Kidney (tissue), 14 donors: ENCODE measurements around the gene SPOCK1. TPM values are rescaled to one million over a fixed set of nuclear protein-coding genes. Genes with fewer than 3 reads are reported as not detected.

Experiments
- DNase-seq, 5 donors: peaks; one replicate each; pipeline ENCODE4 v3.0.0-alpha.2; 2013 to 2020
- FAIRE-seq: peaks from 2 replicates; lab custom pipeline; 2012; peaks lifted over from hg19 to GRCh38; lab: Jason Lieb, UNC
- H3K27ac ChIP-seq, 2 donors: one replicate each; pipeline ENCODE4 v1.7.0; 2013; ENCODE audit warnings: low read depth in 2 of 2, low read length in 2 of 2, inconsistent platforms in 1 of 2
- H3K27me3 ChIP-seq: one replicate; pipeline ENCODE4 v1.7.1; 2013; ENCODE audit warnings: low read length, inconsistent platforms; ENCODE audit not compliant: control insufficient read depth, insufficient read depth
- H3K36me3 ChIP-seq, 3 donors: one replicate each; pipeline versions ENCODE4 v1.7.0 to v1.7.1; 2013; ENCODE audit warnings: low read length in 3 of 3, control low read depth in 1 of 3, inconsistent platforms in 1 of 3; ENCODE audit not compliant: insufficient read depth in 3 of 3, control insufficient read depth in 2 of 3
- H3K4me1 ChIP-seq, 3 donors: one replicate each; pipeline versions ENCODE4 v1.7.0 to v1.7.1; 2013; ENCODE audit warnings: low read length in 3 of 3, inconsistent platforms in 1 of 3, low read depth in 1 of 3; ENCODE audit not compliant: control insufficient read depth in 2 of 3, insufficient read depth in 2 of 3
- H3K4me3 ChIP-seq, 3 donors: one replicate each; pipeline versions ENCODE4 v1.7.0 to v1.8.1; 2013; ENCODE audit warnings: low read length in 3 of 3, control low read depth in 1 of 3, inconsistent platforms in 1 of 3
- H3K9ac ChIP-seq, 3 donors: one replicate each; pipeline versions ENCODE4 v1.7.0 to v1.7.1; 2013; ENCODE audit warnings: low read length in 3 of 3, control low read depth in 1 of 3, inconsistent platforms in 1 of 3
- H3K9me3 ChIP-seq, 3 donors: one replicate each; pipeline versions ENCODE4 v1.7.0 to v1.7.1; 2013; ENCODE audit warnings: low read length in 3 of 3, control low read depth in 1 of 3, inconsistent platforms in 1 of 3; ENCODE audit not compliant: control insufficient read depth in 2 of 3, insufficient read depth in 1 of 3
- CTCF ChIP-seq: IDR thresholded peaks from 3 replicates; pipeline ENCODE4 v1.5.1; 2012; ENCODE audit warnings: mild to moderate bottlenecking, moderate library complexity, borderline replicate concordance; ENCODE audit not compliant: insufficient read depth; ENCODE audit errors: extremely low read depth
- intact Hi-C: fragments of 100-400 bp; cut with DNase I; formaldehyde crosslinking; loops from one replicate; pipeline ENCODE4 v1.11.1; 2022
- polyA plus RNA-seq: library from polyadenylated mRNA; stranded (reverse); fragments of 350-450 nt; fragmentation: Illumina TruSeq; extraction: RNeasy Lipid Tissue Mini Kit (QIAGEN cat#74804); gene quantifications from one replicate; pipeline ENCODE4 v1.2.3, GENCODE V29; 2014; ENCODE audit warnings: low read depth, low replicate concordance; ENCODE audit not compliant: insufficient read depth
- total RNA-seq: library from RNA; stranded (reverse); fragmentation: NEBNext Ultra II Directional; extraction: Animal tissue kit (Norgen Biotek cat#: 25700); gene quantifications from one replicate; pipeline ENCODE4 v1.2.1, GENCODE V29; 2021
- donor health status: control.
- donor health status: control.
- donor health status: control.
- donor health status: control.
- donor health status: control.
- donor health status: DM: yes; HTN: yes; CAD: no.
- donor health status: Normal renal cell carcinoma (clear cell type).

Gene SPOCK1
- total and polyA plus RNA-seq, 2 donors from 2014 or later = 15.7 to 32.8 TPM

GRCh38 chr5:137264041-137264440, 235.1 kb downstream of the SPOCK1 start:
- FAIRE-seq (no peak), DNase-seq (no peak)
- TF ChIP-seq CTCF = no peak
- peaks cover 0 to 3% (median 0%) of the 10 kb centered on the region in 3 donors for H3K4me1 ChIP-seq
- H3K9ac ChIP-seq = no peak overlapping the region
- H3K27ac ChIP-seq = no peak overlapping the region
- intact Hi-C loops = no loop called here
- H3K9me3 ChIP-seq = no peaks in the 10 kb centered on the region
- no peak overlapping the region for H3K4me3 ChIP-seq
- no peaks in the 10 kb centered on the region for H3K27me3 ChIP-seq
- no peaks in the 10 kb centered on the region for H3K36me3 ChIP-seq

GRCh38 chr5:137263371-137264005, 235.6 kb downstream of the SPOCK1 start:
- Histone ChIP-seq H3K27me3 (no peaks in the 10 kb centered on the region), H3K36me3 (no peaks in the 10 kb centered on the region), H3K4me1 (peaks cover 0 to 3% (median 0%) of the 10 kb centered on the region in 3 donors), H3K9me3 (no peaks in the 10 kb centered on the region), H3K4me3 (no peak overlapping the region), H3K9ac (no peak overlapping the region), H3K27ac (no peak overlapping the region)
- DNase-seq = peak in 2 of 5 donors; percentile 35 to 36
- no peak for TF ChIP-seq CTCF
- peak; percentile 21 for FAIRE-seq
- intact Hi-C loops = no loop called here

- no peak for FAIRE-seq
- TF ChIP-seq CTCF = no peak
- H3K27ac ChIP-seq = no peak overlapping the region
- no peaks in the 10 kb centered on the region for H3K36me3 ChIP-seq
- no peaks in the 10 kb centered on the region for H3K9me3 ChIP-seq
- no peaks in the 10 kb centered on the region for H3K27me3 ChIP-seq
- no peak for DNase-seq
- no peak overlapping the region for H3K9ac ChIP-seq
- peaks cover 0 to 3% (median 0%) of the 10 kb centered on the region in 3 donors for H3K4me1 ChIP-seq
- intact Hi-C loops = no loop called here
- no peak overlapping the region for H3K4me3 ChIP-seq
Measured at GRCh38 chr5:137262818-137263217, 236.3 kb downstream of the SPOCK1 start.
